K562 (cell line): ENCODE data around the gene B3GALT4. TPM values are rescaled to one million over a fixed set of nuclear protein-coding genes. Genes with fewer than 3 reads are reported as not detected.
A peak's percentile ranks its signal among the peaks of the same experiment; 100 is the strongest.

Experiments used
- ATAC-seq: fragments of 200-7000 bp; cut with Tn5 transposase; 3 replicates; pipeline ENCODE4 v1.9.1; 2020; ENCODE audit warnings: moderate library complexity
- BruUV-seq: library from RNA; stranded (reverse); fragments of 400-500 nt; replicated peaks from 2 replicates; lab custom pipeline; 2021; lab: Mats Ljungman, UMichigan
- CTCF ChIA-PET: fragments of 300-600 bp; formaldehyde crosslinking; extraction: SDS; loops from one replicate; lab custom pipeline; 2021; ENCODE audit warnings: low intra/inter-chr PET ratio; lab: Yijun Ruan, JAX
- POLR2A ChIA-PET: fragments of 300-600, 350-650 bp; sonication (Branson Sonifier 250); formaldehyde crosslinking; extraction: SDS; loops from one replicate; lab custom pipeline; 2021; ENCODE audit warnings: antibody characterized with exemption, inconsistent platforms; lab: Yijun Ruan, JAX
- DNase-seq, 4 experiments: peaks; one replicate each; pipeline versions ENCODE4 v3.0.0 to v3.0.0-alpha.2; 2011 to 2018; ENCODE audit warnings: low spot score in 3 of 4, mixed read lengths in 3 of 4; ENCODE audit errors: extremely low read depth in 1 of 4
- FAIRE-seq: peaks from 2 replicates; lab custom pipeline; 2011; peaks lifted over from hg19 to GRCh38; lab: Jason Lieb, UNC
- H2AFZ ChIP-seq: 2 replicates; pipeline ENCODE4 v1.6.0; 2011; ENCODE audit warnings: low read depth, low read length, control low read depth, inconsistent platforms
- H3K27ac ChIP-seq: fragments of 200-600 bp; 3 replicates; pipeline ENCODE4 v1.8.0; 2011; ENCODE audit warnings: low read depth, mild to moderate bottlenecking, control low read depth, inconsistent platforms, low read length, moderate library complexity, mixed read lengths; ENCODE audit errors: extremely low read depth
- H3K27me3 ChIP-seq, 2 experiments: fragments of 300-600 bp in 1 of 2; 2 replicates in 1 of 2; 3 replicates in 1 of 2; pipeline versions ENCODE4 v1.6.0 to v1.8.0; 2011; ENCODE audit warnings: inconsistent platforms in 2 of 2, low read length in 2 of 2, mild to moderate bottlenecking in 1 of 2, mixed read lengths in 1 of 2, moderate library complexity in 1 of 2; ENCODE audit not compliant: control insufficient read depth in 2 of 2, insufficient read depth in 2 of 2
- H3K36me3 ChIP-seq: fragments of 300-600 bp; 3 replicates; pipeline ENCODE4 v1.8.0; 2011; ENCODE audit warnings: mild to moderate bottlenecking, low read length, inconsistent platforms; ENCODE audit not compliant: control insufficient read depth, insufficient read depth
- H3K4me1 ChIP-seq, 2 experiments: fragments of 200-600 bp in 1 of 2; replicated peaks in 1 of 2; 2 replicates in 1 of 2; 3 replicates in 1 of 2; pipeline versions ENCODE4 v1.5.1 to v1.8.0; 2011; ENCODE audit warnings: inconsistent platforms in 2 of 2, low read length in 2 of 2, mild to moderate bottlenecking in 1 of 2, mixed read lengths in 1 of 2, moderate library complexity in 1 of 2; ENCODE audit not compliant: control insufficient read depth in 2 of 2, insufficient read depth in 2 of 2
- H3K4me2 ChIP-seq: 2 replicates; pipeline ENCODE4 v1.6.1; 2011; ENCODE audit warnings: low read length, control low read depth, inconsistent platforms, mixed read lengths; ENCODE audit not compliant: insufficient read depth
- H3K4me3 ChIP-seq: fragments of 200-600 bp; sonication (generic), shearing (Covaris generic); 2 replicates; pipeline ENCODE4 v1.5.1; 2016; ENCODE audit warnings: control low read depth, inconsistent platforms
- H3K79me2 ChIP-seq: fragments of 200-600 bp; 3 replicates; pipeline ENCODE4 v1.8.0; 2011; ENCODE audit warnings: low read length, inconsistent platforms; ENCODE audit not compliant: control insufficient read depth, insufficient read depth
- H3K9ac ChIP-seq, 2 experiments: 2 replicates each; pipeline versions ENCODE4 v1.6.0 to v1.6.1; 2011; ENCODE audit warnings: low read depth in 2 of 2, low read length in 2 of 2, control low read depth in 1 of 2, inconsistent platforms in 1 of 2, mild to moderate bottlenecking in 1 of 2, mixed read lengths in 1 of 2; ENCODE audit not compliant: insufficient read depth in 1 of 2
- H3K9me1 ChIP-seq: one replicate; pipeline ENCODE4 v1.6.0; 2011; ENCODE audit warnings: inconsistent platforms, mild to moderate bottlenecking, low read length, moderate library complexity; ENCODE audit not compliant: control insufficient read depth, insufficient read depth
- H3K9me3 ChIP-seq: replicated peaks from 2 replicates; pipeline ENCODE4 v1.5.1; 2011; ENCODE audit warnings: low read depth, low read length, inconsistent platforms; ENCODE audit not compliant: control insufficient read depth, insufficient read depth
- H4K20me1 ChIP-seq: replicated peaks from 2 replicates; pipeline ENCODE4 v1.6.1; 2011; ENCODE audit warnings: low read length, inconsistent platforms, mixed read lengths; ENCODE audit not compliant: control insufficient read depth, insufficient read depth
- E2F1 ChIP-seq: sonication (generic); formaldehyde crosslinking; IDR thresholded peaks from 2 replicates; pipeline ENCODE4 v1.8.1; 2023; ENCODE audit warnings: mild to moderate bottlenecking, missing genetic modification reagents, moderate library complexity
- FOXA1 ChIP-seq: fragments of 450-650 bp; IDR thresholded peaks from 2 replicates; pipeline ENCODE4 v1.6.1; 2016; ENCODE audit warnings: mild to moderate bottlenecking, borderline replicate concordance
- FOXP4 ChIP-seq: sonication (generic); formaldehyde crosslinking; IDR thresholded peaks from 2 replicates; pipeline ENCODE4 v1.8.0; 2022; ENCODE audit warnings: mild to moderate bottlenecking, missing genetic modification reagents, borderline replicate concordance
- PKNOX1 ChIP-seq: fragments of 450-650 bp; IDR thresholded peaks from 2 replicates; pipeline ENCODE4 v1.6.1; 2016
- POLR2B ChIP-seq: fragments of 450-650 bp; IDR thresholded peaks from 2 replicates; pipeline ENCODE4 v1.6.1; 2018; ENCODE audit warnings: low read depth; ENCODE audit not compliant: partially characterized antibody
- RHOXF2B ChIP-seq: fragments of 250-450 bp; sonication (Bioruptor Pico); conservative IDR thresholded peaks from 2 replicates; pipeline ENCODE4 v1.5.1; 2021
- SPI1 ChIP-seq: IDR thresholded peaks from 2 replicates; pipeline ENCODE4 v1.6.1; 2011; ENCODE audit warnings: low read depth, low read length, control low read depth, borderline replicate concordance
- ZBTB2 ChIP-seq: fragments of 450-650 bp; IDR thresholded peaks from 2 replicates; pipeline ENCODE4 v1.6.1; 2016; ENCODE audit warnings: antibody characterized with exemption
- ZFPM2 ChIP-seq: fragments of 250-450 bp; sonication (Bioruptor Pico); IDR thresholded peaks from 2 replicates; pipeline ENCODE4 v1.5.1; 2022; ENCODE audit warnings: mild to moderate bottlenecking
- WGBS: fragments of 100-300 bp; shearing (Covaris generic); methylation state at CpG from one replicate; pipeline ENCODE4 v1.1.6; 2016; ENCODE audit warnings: low coverage, mixed read lengths; ENCODE audit not compliant: insufficient coverage; ENCODE audit errors: missing lambda C conversion rate; 5-methylcytosine and 5-hydroxymethylcytosine counted together
- in situ Hi-C: fragments of 300-500 bp; cut with MboI; formaldehyde crosslinking; loops from 4 replicates; pipeline ENCODE4 v1.15.0; 2018; ENCODE audit warnings: inconsistent platforms, mixed read lengths
- intact Hi-C: fragments of 100-400 bp; cut with micrococcal nuclease; formaldehyde crosslinking; loops from 2 replicates; pipeline ENCODE4 v1.14.2; 2022
- polyA plus RNA-seq, 8 experiments: library from polyadenylated mRNA; depleted of rRNA in 4 of 8; stranded (reverse) in 5 of 8; unstranded in 3 of 8; fragments of >200 nt; fragmentation: Nextera tagmentation in 2 of 8; fragmentation: Illumina TruSeq in 1 of 8; extraction: Ambion mirVana in 2 of 8; extraction: Trizol in 1 of 8; gene quantifications; 2 replicates each; pipeline versions ENCODE4 v1.2.1 to v1.2.3, GENCODE V29; 2011 to 2014; ENCODE audit warnings: inconsistent platforms in 1 of 8, missing spikeins in 1 of 8
- total RNA-seq, 7 experiments: library from RNA; depleted of rRNA in 6 of 7; stranded (reverse); fragments of >200 nt in 6 of 7; fragmentation: Illumina TruSeq in 2 of 7; extraction: Trizol in 2 of 7; gene quantifications; 2 replicates each; pipeline versions ENCODE4 v1.2.1 to v1.2.3, GENCODE V29; 2011 to 2021; ENCODE audit warnings: low replicate concordance in 1 of 7
- TF ChIP-seq, protein P1 (sequence below): fragments of 450-650 bp; formaldehyde crosslinking; IDR thresholded peaks from 2 replicates; pipeline ENCODE4 v1.4.0; 2022; ENCODE audit warnings: missing genetic modification characterization

Gene B3GALT4
- total and polyA plus RNA-seq, 9 of the 15 experiments (the other 6 are each of a cell fraction or from before 2014, with no cell fraction given) = 0.11 to 1.3 (median 0.53) TPM; not detected in 1

- H3K4me3 ChIP-seq = no peak overlapping the region
- H3K4me2 ChIP-seq = no peak overlapping the region
- no peak overlapping the region for H3K27ac ChIP-seq
- peaks cover 6% of the 10 kb centered on the region for H3K9me1 ChIP-seq
- no TSS peak for BruUV-seq
- peaks cover 66% of the 10 kb centered on the region for H3K36me3 ChIP-seq
- POLR2A ChIA-PET = no interaction called here
- no peak for ATAC-seq
- H3K9me3 ChIP-seq = no peaks in the 10 kb centered on the region
- WGBS = 67% methylated on average over 10 of the region's 10 CpGs
- H3K4me1 ChIP-seq = peaks cover 18 to 37% of the 10 kb centered on the region in 2 experiments
- FAIRE-seq = no peak
- intact Hi-C loops = no loop called here
- no peaks in the 10 kb centered on the region for H4K20me1 ChIP-seq
- H3K27me3 ChIP-seq = no peaks in the 10 kb centered on the region
- TF ChIP-seq, protein P1, sequence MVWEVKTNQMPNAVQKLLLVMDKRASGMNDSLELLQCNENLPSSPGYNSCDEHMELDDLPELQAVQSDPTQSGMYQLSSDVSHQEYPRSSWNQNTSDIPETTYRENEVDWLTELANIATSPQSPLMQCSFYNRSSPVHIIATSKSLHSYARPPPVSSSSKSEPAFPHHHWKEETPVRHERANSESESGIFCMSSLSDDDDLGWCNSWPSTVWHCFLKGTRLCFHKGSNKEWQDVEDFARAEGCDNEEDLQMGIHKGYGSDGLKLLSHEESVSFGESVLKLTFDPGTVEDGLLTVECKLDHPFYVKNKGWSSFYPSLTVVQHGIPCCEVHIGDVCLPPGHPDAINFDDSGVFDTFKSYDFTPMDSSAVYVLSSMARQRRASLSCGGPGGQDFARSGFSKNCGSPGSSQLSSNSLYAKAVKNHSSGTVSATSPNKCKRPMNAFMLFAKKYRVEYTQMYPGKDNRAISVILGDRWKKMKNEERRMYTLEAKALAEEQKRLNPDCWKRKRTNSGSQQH (CRISPR knock-in tag) = no peak
- TF ChIP-seq FOXA1 (no peak), ZFPM2 (CRISPR knock-in tag) (no peak), POLR2B (no peak), E2F1 (CRISPR knock-in tag) (no peak), ZBTB2 (no peak), SPI1 (no peak), RHOXF2B (CRISPR knock-in tag) (no peak), FOXP4 (no peak), PKNOX1 (no peak)
- TF ChIP-seq, all 486 proteins: peak for 0
- Histone ChIP-seq H2AFZ (no peak overlapping the region), H3K79me2 (peaks cover 41% of the 10 kb centered on the region), H3K9ac (0 out of 4 replicates have a peak overlapping the region, but pooled peaks of 1 of the 2 experiments have one; percentile 8)
- in situ Hi-C loops = no loop called here
- DNase-seq = no peak
- CTCF ChIA-PET = no interaction called here
Measured at GRCh38 chr6:33294086-33294823, 17.3 kb downstream of the B3GALT4 start.
